Measurements from ENCODE around the gene ADAMTS15.

DNA sequence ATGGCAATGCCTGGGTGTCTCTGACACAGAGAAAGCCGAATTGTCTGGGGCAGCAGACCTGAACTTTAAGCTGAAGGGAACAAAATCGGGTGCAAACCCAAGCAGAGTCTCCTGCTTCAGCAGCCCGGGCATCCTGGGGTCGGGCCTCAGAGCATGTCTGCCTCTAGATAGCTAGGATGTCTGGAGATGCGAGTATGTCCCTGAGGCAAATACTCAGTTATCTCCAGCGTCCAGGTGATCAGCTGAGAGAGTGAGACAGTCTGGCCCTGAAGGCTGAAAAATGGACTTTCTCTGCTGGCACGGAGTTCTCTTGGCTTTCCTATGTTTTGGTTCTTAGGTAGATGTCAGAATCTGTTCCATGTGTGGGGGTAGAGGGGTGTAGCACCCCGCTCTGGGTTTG lies 23.3 kb upstream of the ADAMTS15 start:
- no peak for TF ChIP-seq POLR2A (IDR thresholded peaks at IDR 0.05; ENCODE audit: low read length)
- TF ChIP-seq GATA1 (IDR thresholded peaks at IDR 0.05; ENCODE audit: low read depth, low read length), result no peak
